K562 (cell line): ENCODE measurements around the gene KIF4B. TPM values are rescaled to one million over a fixed set of nuclear protein-coding genes. Genes with fewer than 3 reads are reported as not detected.

Source experiments
- ATAC-seq: fragments of 200-7000 bp; cut with Tn5 transposase; 3 replicates; pipeline ENCODE4 v1.9.1; 2020; ENCODE audit warnings: moderate library complexity
- BruUV-seq: library from RNA; stranded (reverse); fragments of 400-500 nt; replicated peaks from 2 replicates; lab custom pipeline; 2021; lab: Mats Ljungman, UMichigan
- CTCF ChIA-PET: fragments of 300-600 bp; formaldehyde crosslinking; extraction: SDS; loops from one replicate; lab custom pipeline; 2021; ENCODE audit warnings: low intra/inter-chr PET ratio; lab: Yijun Ruan, JAX
- POLR2A ChIA-PET: fragments of 300-600, 350-650 bp; sonication (Branson Sonifier 250); formaldehyde crosslinking; extraction: SDS; loops from one replicate; lab custom pipeline; 2021; ENCODE audit warnings: antibody characterized with exemption, inconsistent platforms; lab: Yijun Ruan, JAX
- DNase-seq, 4 experiments: peaks; one replicate each; pipeline versions ENCODE4 v3.0.0 to v3.0.0-alpha.2; 2011 to 2018; ENCODE audit warnings: low spot score in 3 of 4, mixed read lengths in 3 of 4; ENCODE audit errors: extremely low read depth in 1 of 4
- FAIRE-seq: peaks from 2 replicates; lab custom pipeline; 2011; peaks lifted over from hg19 to GRCh38; lab: Jason Lieb, UNC
- H2AFZ ChIP-seq: 2 replicates; pipeline ENCODE4 v1.6.0; 2011; ENCODE audit warnings: low read depth, low read length, control low read depth, inconsistent platforms
- H3K27ac ChIP-seq: fragments of 200-600 bp; 3 replicates; pipeline ENCODE4 v1.8.0; 2011; ENCODE audit warnings: low read depth, mild to moderate bottlenecking, control low read depth, inconsistent platforms, low read length, moderate library complexity, mixed read lengths; ENCODE audit errors: extremely low read depth
- H3K27me3 ChIP-seq, 2 experiments: fragments of 300-600 bp in 1 of 2; 2 replicates in 1 of 2; 3 replicates in 1 of 2; pipeline versions ENCODE4 v1.6.0 to v1.8.0; 2011; ENCODE audit warnings: inconsistent platforms in 2 of 2, low read length in 2 of 2, mild to moderate bottlenecking in 1 of 2, mixed read lengths in 1 of 2, moderate library complexity in 1 of 2; ENCODE audit not compliant: control insufficient read depth in 2 of 2, insufficient read depth in 2 of 2
- H3K36me3 ChIP-seq: fragments of 300-600 bp; 3 replicates; pipeline ENCODE4 v1.8.0; 2011; ENCODE audit warnings: mild to moderate bottlenecking, low read length, inconsistent platforms; ENCODE audit not compliant: control insufficient read depth, insufficient read depth
- H3K4me1 ChIP-seq, 2 experiments: fragments of 200-600 bp in 1 of 2; replicated peaks in 1 of 2; 2 replicates in 1 of 2; 3 replicates in 1 of 2; pipeline versions ENCODE4 v1.5.1 to v1.8.0; 2011; ENCODE audit warnings: inconsistent platforms in 2 of 2, low read length in 2 of 2, mild to moderate bottlenecking in 1 of 2, mixed read lengths in 1 of 2, moderate library complexity in 1 of 2; ENCODE audit not compliant: control insufficient read depth in 2 of 2, insufficient read depth in 2 of 2
- H3K4me2 ChIP-seq: 2 replicates; pipeline ENCODE4 v1.6.1; 2011; ENCODE audit warnings: low read length, control low read depth, inconsistent platforms, mixed read lengths; ENCODE audit not compliant: insufficient read depth
- H3K4me3 ChIP-seq: fragments of 200-600 bp; sonication (generic), shearing (Covaris generic); 2 replicates; pipeline ENCODE4 v1.5.1; 2016; ENCODE audit warnings: control low read depth, inconsistent platforms
- H3K79me2 ChIP-seq: fragments of 200-600 bp; 3 replicates; pipeline ENCODE4 v1.8.0; 2011; ENCODE audit warnings: low read length, inconsistent platforms; ENCODE audit not compliant: control insufficient read depth, insufficient read depth
- H3K9ac ChIP-seq, 2 experiments: 2 replicates each; pipeline versions ENCODE4 v1.6.0 to v1.6.1; 2011; ENCODE audit warnings: low read depth in 2 of 2, low read length in 2 of 2, control low read depth in 1 of 2, inconsistent platforms in 1 of 2, mild to moderate bottlenecking in 1 of 2, mixed read lengths in 1 of 2; ENCODE audit not compliant: insufficient read depth in 1 of 2
- H3K9me1 ChIP-seq: one replicate; pipeline ENCODE4 v1.6.0; 2011; ENCODE audit warnings: inconsistent platforms, mild to moderate bottlenecking, low read length, moderate library complexity; ENCODE audit not compliant: control insufficient read depth, insufficient read depth
- H3K9me3 ChIP-seq: replicated peaks from 2 replicates; pipeline ENCODE4 v1.5.1; 2011; ENCODE audit warnings: low read depth, low read length, inconsistent platforms; ENCODE audit not compliant: control insufficient read depth, insufficient read depth
- H4K20me1 ChIP-seq: replicated peaks from 2 replicates; pipeline ENCODE4 v1.6.1; 2011; ENCODE audit warnings: low read length, inconsistent platforms, mixed read lengths; ENCODE audit not compliant: control insufficient read depth, insufficient read depth
- EGR1 ChIP-seq: fragments of 450-650 bp; conservative IDR thresholded peaks from 2 replicates; pipeline ENCODE4 v1.6.1; 2017; ENCODE audit warnings: mild to moderate bottlenecking
- HNRNPUL1 ChIP-seq: fragments of 200-400 bp; formaldehyde crosslinking; IDR thresholded peaks from 2 replicates; pipeline ENCODE4 v1.6.1; 2017; ENCODE audit warnings: low read length
- NFIC ChIP-seq: fragments of 450-650 bp; IDR thresholded peaks from 2 replicates; pipeline ENCODE4 v1.6.1; 2017; ENCODE audit warnings: mild to moderate bottlenecking, inconsistent platforms
- PHB ChIP-seq: fragments of 250-450 bp; sonication (Bioruptor Pico); IDR thresholded peaks from 2 replicates; pipeline ENCODE4 v1.5.0; 2021
- RBM14 ChIP-seq: fragments of 200-400 bp; formaldehyde crosslinking; IDR thresholded peaks from 2 replicates; pipeline ENCODE4 v1.6.1; 2018; ENCODE audit warnings: low read depth, mild to moderate bottlenecking, low read length, moderate library complexity, borderline replicate concordance; ENCODE audit not compliant: insufficient read depth
- XRCC5 ChIP-seq: fragments of 200-400 bp; formaldehyde crosslinking; IDR thresholded peaks from 2 replicates; pipeline ENCODE4 v1.6.1; 2017; ENCODE audit warnings: low read depth, mild to moderate bottlenecking, low read length
- WGBS: fragments of 100-300 bp; shearing (Covaris generic); methylation state at CpG from one replicate; pipeline ENCODE4 v1.1.6; 2016; ENCODE audit warnings: low coverage, mixed read lengths; ENCODE audit not compliant: insufficient coverage; ENCODE audit errors: missing lambda C conversion rate; 5-methylcytosine and 5-hydroxymethylcytosine counted together
- in situ Hi-C: fragments of 300-500 bp; cut with MboI; formaldehyde crosslinking; loops from 4 replicates; pipeline ENCODE4 v1.15.0; 2018; ENCODE audit warnings: inconsistent platforms, mixed read lengths
- intact Hi-C: fragments of 100-400 bp; cut with micrococcal nuclease; formaldehyde crosslinking; loops from 2 replicates; pipeline ENCODE4 v1.14.2; 2022
- polyA plus RNA-seq, 8 experiments: library from polyadenylated mRNA; depleted of rRNA in 4 of 8; stranded (reverse) in 5 of 8; unstranded in 3 of 8; fragments of >200 nt; fragmentation: Nextera tagmentation in 2 of 8; fragmentation: Illumina TruSeq in 1 of 8; extraction: Ambion mirVana in 2 of 8; extraction: Trizol in 1 of 8; gene quantifications; 2 replicates each; pipeline versions ENCODE4 v1.2.1 to v1.2.3, GENCODE V29; 2011 to 2014; ENCODE audit warnings: inconsistent platforms in 1 of 8, missing spikeins in 1 of 8
- total RNA-seq, 7 experiments: library from RNA; depleted of rRNA in 6 of 7; stranded (reverse); fragments of >200 nt in 6 of 7; fragmentation: Illumina TruSeq in 2 of 7; extraction: Trizol in 2 of 7; gene quantifications; 2 replicates each; pipeline versions ENCODE4 v1.2.1 to v1.2.3, GENCODE V29; 2011 to 2021; ENCODE audit warnings: low replicate concordance in 1 of 7

The KIF4B gene
- total and polyA plus RNA-seq, 9 of the 15 experiments (the other 6 are each of a cell fraction or from before 2014, with no cell fraction given): 0.01 to 0.09 (median 0.07) TPM; not detected in 2

GRCh38 chr5:154971501-154971900 lies 42.1 kb upstream of the KIF4B start:
- Histone ChIP-seq H3K9ac (no peak overlapping the region), H3K4me3 (no peak overlapping the region), H3K9me3 (no peaks in the 10 kb centered on the region), H3K9me1 (peaks cover 3% of the 10 kb centered on the region), H4K20me1 (no peaks in the 10 kb centered on the region), H3K4me2 (no peak overlapping the region), H3K27ac (no peak overlapping the region), H3K27me3 (no peaks in the 10 kb centered on the region), H2AFZ (no peak overlapping the region), H3K4me1 (peaks cover 0 to 7% of the 10 kb centered on the region in 2 experiments; a peak in 3 of 5 replicates), H3K36me3 (peaks cover 27% of the 10 kb centered on the region; the same call in 2 of the 3 replicates)
- no TSS peak for BruUV-seq
- in situ Hi-C loops: no loop called here
- no peak for ATAC-seq
- POLR2A ChIA-PET: no interaction called here
- TF ChIP-seq HNRNPUL1 (no peak), NFIC (no peak), RBM14 (no peak), XRCC5 (no peak), PHB (no peak), EGR1 (no peak)
- TF ChIP-seq, all 486 proteins: peak for 0
- no peaks in the 10 kb centered on the region for H3K79me2 ChIP-seq
- FAIRE-seq (no peak), DNase-seq (no peak)
- CTCF ChIA-PET: no interaction called here
- 66% methylated on average over 2 of the region's 2 CpGs for WGBS
- intact Hi-C loops: loop anchor here (5.0 kb wide), 1 partner anchor 166 kb away; no protein-coding TSS in a partner anchor
